Right lobe of liver (tissue), 4 donors: ENCODE measurements around the gene CYP3A7.

Source experiments
- CTCF ChIP-seq, 4 donors: fragments of 200-600 bp in 3 of 4; fragments of 450-650 bp in 1 of 4; IDR thresholded peaks; one replicate each; pipeline versions ENCODE4 v1.5.1 to v1.8.0; 2016 to 2022; ENCODE audit warnings: antibody characterized with exemption in 4 of 4, mild to moderate bottlenecking in 2 of 4
- POLR2A ChIP-seq: fragments of 450-650 bp; IDR thresholded peaks from one replicate; pipeline ENCODE4 v1.6.1; 2017; ENCODE audit warnings: antibody characterized with exemption, mild to moderate bottlenecking
- donor health status: DM: no; HTN: no; CAD: no.
- donor health status: DM: no; HTN: no; CAD: no.
- donor health status: DM: no; HTN: yes; CAD: no.

DNA sequence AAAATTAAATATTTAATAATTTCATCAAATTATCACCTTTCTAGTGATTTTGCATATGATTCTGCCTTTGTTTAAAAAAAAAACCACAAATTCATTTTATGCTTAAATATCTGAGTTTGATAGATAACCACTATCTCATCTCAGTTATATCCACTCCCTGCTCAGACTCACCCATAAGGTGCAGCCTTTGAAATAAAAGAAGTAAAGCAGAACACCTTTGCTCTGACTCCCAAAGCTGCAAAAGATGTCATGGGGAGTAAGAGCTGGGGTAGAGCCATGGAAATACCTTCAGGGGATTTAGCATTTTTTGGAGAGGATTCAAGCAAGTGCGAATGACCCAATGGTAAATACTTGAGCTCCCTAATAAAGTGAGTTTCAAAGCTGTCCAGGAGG lies 40.1 kb downstream of the CYP3A7 start:
- no peak for TF ChIP-seq CTCF (IDR thresholded peaks at IDR 0.05)
- no peak for TF ChIP-seq POLR2A
